ENCODE results near the gene SH3TC1. TPM values are rescaled to one million over a fixed set of nuclear protein-coding genes. Genes with fewer than 3 reads are reported as not detected.

Gene SH3TC1
- total and polyA plus RNA-seq, 2 of the 8 experiments (the other 6 are each of a cell fraction or from before 2014, with no cell fraction given): 0.15 TPM; not detected in 1

DNA sequence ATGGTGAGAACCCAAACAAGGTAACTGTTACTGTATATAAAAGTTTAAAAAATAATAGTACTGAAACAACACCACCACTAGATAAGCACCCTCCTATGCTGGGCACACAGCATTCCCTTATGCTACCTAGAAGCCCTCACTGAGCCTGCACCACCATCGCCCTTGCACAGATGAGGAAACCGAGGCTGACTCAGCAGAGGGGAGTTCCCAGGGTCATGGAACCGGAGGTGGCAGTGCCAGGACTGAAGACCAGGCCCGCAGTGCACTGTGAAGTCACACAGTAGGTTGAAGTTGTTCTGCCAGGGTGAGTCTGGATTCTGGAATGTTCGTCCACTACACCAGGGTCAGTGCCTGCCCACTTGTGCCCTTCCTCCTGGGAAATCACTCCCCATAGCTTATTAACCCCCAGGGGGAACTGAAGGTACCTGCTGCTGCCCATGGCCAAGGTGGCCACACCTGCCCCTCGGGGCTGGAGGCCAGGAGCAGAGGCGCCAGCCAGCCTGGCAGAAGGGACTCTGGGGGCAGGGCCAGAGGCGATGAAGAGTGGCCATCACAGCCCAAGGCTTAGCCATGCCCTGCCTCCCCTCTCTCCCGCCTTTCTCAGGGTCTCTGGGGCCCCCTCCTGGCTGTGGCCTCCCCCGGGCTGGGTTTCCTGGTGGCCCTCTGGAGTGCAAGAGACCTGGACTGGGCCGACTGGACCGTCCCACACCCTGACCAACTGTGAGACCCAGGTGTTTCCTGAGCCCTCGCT is 25.4 kb upstream of the SH3TC1 start:
- H4K91ac ChIP-seq (replicated peaks; ENCODE audit: insufficient read length, low read length): no peak overlapping the region
- no peak overlapping the region for H3K9ac ChIP-seq (replicated peaks in 1 of 4; ENCODE audit: extremely low read depth in 1 of 4, low read depth in 3 of 4, low read length in 3 of 4)
- H2BK15ac ChIP-seq (ENCODE audit: low read length): no peak overlapping the region
- no peak overlapping the region for H2BK120ac ChIP-seq (replicated peaks; ENCODE audit: low read depth, low read length)
- no peaks in the 10 kb centered on the region for H3K27me3 ChIP-seq (replicated peaks in 1 of 4; ENCODE audit: control insufficient read depth in 3 of 4, extremely low read depth in 1 of 4, insufficient read depth in 3 of 4, low read length in 3 of 4)
- H4K20me1 ChIP-seq (replicated peaks in 1 of 2; ENCODE audit: control insufficient read depth in 1 of 2, insufficient read depth in 2 of 2, low read length in 2 of 2): no peaks in the 10 kb centered on the region
- no peak overlapping the region for H2BK12ac ChIP-seq (ENCODE audit: low read depth, low read length)
- H3K79me1 ChIP-seq (ENCODE audit: low read depth, low read length): no peaks in the 10 kb centered on the region
- H3K23ac ChIP-seq (ENCODE audit: insufficient read length): no peak overlapping the region
- H3K4me2 ChIP-seq (ENCODE audit: insufficient read depth in 1 of 2, low read depth in 2 of 2, low read length in 2 of 2): no peak overlapping the region
- H3K56ac ChIP-seq (replicated peaks; ENCODE audit: insufficient read length, low read depth, low read length): no peak overlapping the region
- ChIA-PET CTCF (ENCODE audit: partially characterized antibody) (interaction anchor here (0.6 to 7.2 kb wide), 10 partner anchors 14 to 253 kb away, joined by 3 to 68 read pairs (median 3); no protein-coding TSS in a partner anchor), POLR2A (ENCODE audit: partially characterized antibody) (no interaction called here)
- H3K18ac ChIP-seq (ENCODE audit: extremely low read depth, low read length): no peak overlapping the region
- no peaks in the 10 kb centered on the region for H3K79me2 ChIP-seq (ENCODE audit: control insufficient read depth in 1 of 2, insufficient read depth in 2 of 2, low read length in 2 of 2)
- no peak for TF ChIP-seq TBP (IDR thresholded peaks at IDR 0.05; ENCODE audit: low read depth, low read length)
- peak; percentile 37 to 50 for TF ChIP-seq RAD21 (IDR thresholded peaks at IDR 0.05 in 1 of 2, conservative IDR thresholded peaks at IDR 0.05 in 1 of 2; ENCODE audit: low read depth in 2 of 2, low read length in 2 of 2)
- TF ChIP-seq NRF1 (IDR thresholded peaks at IDR 0.05; ENCODE audit: low read depth, low read length): no peak
- no peak for TF ChIP-seq PHF8 (conservative IDR thresholded peaks at IDR 0.05; ENCODE audit: low read depth, low read length)
- TF ChIP-seq, protein P1, sequence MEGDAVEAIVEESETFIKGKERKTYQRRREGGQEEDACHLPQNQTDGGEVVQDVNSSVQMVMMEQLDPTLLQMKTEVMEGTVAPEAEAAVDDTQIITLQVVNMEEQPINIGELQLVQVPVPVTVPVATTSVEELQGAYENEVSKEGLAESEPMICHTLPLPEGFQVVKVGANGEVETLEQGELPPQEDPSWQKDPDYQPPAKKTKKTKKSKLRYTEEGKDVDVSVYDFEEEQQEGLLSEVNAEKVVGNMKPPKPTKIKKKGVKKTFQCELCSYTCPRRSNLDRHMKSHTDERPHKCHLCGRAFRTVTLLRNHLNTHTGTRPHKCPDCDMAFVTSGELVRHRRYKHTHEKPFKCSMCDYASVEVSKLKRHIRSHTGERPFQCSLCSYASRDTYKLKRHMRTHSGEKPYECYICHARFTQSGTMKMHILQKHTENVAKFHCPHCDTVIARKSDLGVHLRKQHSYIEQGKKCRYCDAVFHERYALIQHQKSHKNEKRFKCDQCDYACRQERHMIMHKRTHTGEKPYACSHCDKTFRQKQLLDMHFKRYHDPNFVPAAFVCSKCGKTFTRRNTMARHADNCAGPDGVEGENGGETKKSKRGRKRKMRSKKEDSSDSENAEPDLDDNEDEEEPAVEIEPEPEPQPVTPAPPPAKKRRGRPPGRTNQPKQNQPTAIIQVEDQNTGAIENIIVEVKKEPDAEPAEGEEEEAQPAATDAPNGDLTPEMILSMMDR (IDR thresholded peaks at IDR 0.05; ENCODE audit: control extremely low read depth in 1 of 3, insufficient read depth in 1 of 3, low read depth in 1 of 3, low read length in 3 of 3): peak in 1 of 3 experiments; percentile 29; a peak in 2 of 4 replicates
- 83% methylated on average over 12 of the region's 13 CpGs; no CpG with 5 or more reads in 1 of the 2 experiments for WGBS, 2 experiments (ENCODE audit: extremely low coverage in 1 of 2, insufficient coverage in 1 of 2, insufficient read length in 1 of 2, insufficient replicate concordance in 2 of 2, low coverage in 1 of 2, low lambda C conversion rate in 2 of 2, missing lambda C conversion rate in 1 of 2)
- H3K9me3 ChIP-seq (ENCODE audit: insufficient read depth in 2 of 2, low read depth in 1 of 2, low read length in 1 of 2): peaks cover 4% of the 10 kb centered on the region in 2 experiments
- no peak overlapping the region for H2BK5ac ChIP-seq (ENCODE audit: low read depth, low read length)
- H4K8ac ChIP-seq (ENCODE audit: extremely low read depth, insufficient read depth, low read length): no peak overlapping the region
- H2AFZ ChIP-seq (ENCODE audit: low read length): no peak overlapping the region
- H3K4me1 ChIP-seq (replicated peaks in 1 of 4; ENCODE audit: control insufficient read depth in 3 of 4, insufficient read depth in 4 of 4, low read length in 3 of 4): no peaks in the 10 kb centered on the region
- no peak overlapping the region for H3K14ac ChIP-seq (ENCODE audit: insufficient read length)
- H3K23me2 ChIP-seq (ENCODE audit: low read depth, low read length): no peaks in the 10 kb centered on the region
- H2AK5ac ChIP-seq (ENCODE audit: low read depth, low read length): no peak overlapping the region
- DNase-seq (ENCODE audit: low read depth in 1 of 2, low spot score in 2 of 2) (no peak), FAIRE-seq (no peak)
- H3K36me3 ChIP-seq (ENCODE audit: control insufficient read depth in 2 of 4, insufficient read depth in 4 of 4, low read length in 3 of 4): no peaks in the 10 kb centered on the region
- H3K4ac ChIP-seq (replicated peaks; ENCODE audit: insufficient read length, low read depth, low read length): no peak overlapping the region
- H3K4me3 ChIP-seq (ENCODE audit: extremely low read depth in 1 of 4, insufficient read depth in 2 of 4, low read depth in 3 of 4, low read length in 4 of 4): no peak overlapping the region
- H4K5ac ChIP-seq (ENCODE audit: insufficient read length, low read depth, low read length): no peak overlapping the region
- no peak overlapping the region for H2BK20ac ChIP-seq (ENCODE audit: low read length)
- no peak overlapping the region for H3K27ac ChIP-seq (ENCODE audit: low read depth, low read length)
